HG02610 (cell line): Measurements from ENCODE around the gene SPDYE2.
A peak's percentile ranks its signal among the peaks of the same experiment; 100 is the strongest.
"Not testable (repeated sequence)": the region's sequence is repeated elsewhere in the genome, so short reads cannot be mapped to it uniquely, and the experiment has no call there.

Experiments
- ATAC-seq: cut with Tn5 transposase; IDR thresholded peaks from one replicate; pipeline ENCODE4 v1.9.1; 2021; ENCODE audit warnings: mild to moderate bottlenecking, moderate library complexity; ENCODE audit not compliant: unreplicated experiment

SPDYE2 gene

GRCh38 chr7:102535062-102535615 is 15.9 kb upstream of the SPDYE2 start:
- ATAC-seq = not testable (repeated sequence)

GRCh38 chr7:102540604-102541003 is 10.4 kb upstream of the SPDYE2 start:
- not testable (repeated sequence) for ATAC-seq

- ATAC-seq = not testable (repeated sequence)
Measured at GRCh38 chr7:102542083-102542482, 8.9 kb upstream of the SPDYE2 start.

GRCh38 chr7:102542771-102543170 is 8.3 kb upstream of the SPDYE2 start:
- ATAC-seq = not testable (repeated sequence)

GRCh38 chr7:102543596-102543995 is 7.4 kb upstream of the SPDYE2 start, which contains the start of gene UPK3BL2:
Gene UPK3BL2, minus strand, starts transcription at chr7:102543696. Its CDS starts 60 bp downstream, at chr7:102543636.
- not testable (repeated sequence) for ATAC-seq

- not testable (repeated sequence) for ATAC-seq
Measured at GRCh38 chr7:102544372-102544771, 6.7 kb upstream of the SPDYE2 start.

GRCh38 chr7:102545288-102545687 is 5.7 kb upstream of the SPDYE2 start:
- not testable (repeated sequence) for ATAC-seq

- peak; percentile 85 for ATAC-seq
Measured at GRCh38 chr7:102546353-102546752, 4.7 kb upstream of the SPDYE2 start.

GRCh38 chr7:102568620-102569019 is 17.6 kb downstream of the SPDYE2 start:
- not testable (repeated sequence) for ATAC-seq

- ATAC-seq = peak; percentile 93
Measured at GRCh38 chr7:102572261-102573239, 21.5 kb downstream of the SPDYE2 start, which contains the start of gene POLR2J3. Gene POLR2J3, minus strand, starts transcription at chr7:102572583. Its CDS starts 62 bp downstream, at chr7:102572521.

- not testable (repeated sequence) for ATAC-seq
Measured at GRCh38 chr7:102574607-102575006, 23.6 kb downstream of the SPDYE2 start.

- ATAC-seq = not testable (repeated sequence)
Measured at GRCh38 chr7:102576363-102576762, 25.3 kb downstream of the SPDYE2 start.

GRCh38 chr7:102577315-102578240 is 26.6 kb downstream of the SPDYE2 start:
- not testable (repeated sequence) for ATAC-seq

- not testable (repeated sequence) for ATAC-seq
Measured at GRCh38 chr7:102578486-102578885, 27.5 kb downstream of the SPDYE2 start.

- ATAC-seq = not testable (repeated sequence)
Measured at GRCh38 chr7:102581722-102582121, 30.7 kb downstream of the SPDYE2 start.

GRCh38 chr7:102583495-102583894 is 32.5 kb downstream of the SPDYE2 start:
- not testable (repeated sequence) for ATAC-seq

GRCh38 chr7:102589857-102590256 is 38.8 kb downstream of the SPDYE2 start:
- peak; percentile 41 for ATAC-seq

- ATAC-seq = peak; percentile 60
Measured at GRCh38 chr7:102592477-102593019, 41.5 kb downstream of the SPDYE2 start.

GRCh38 chr7:102593637-102594334 is 42.8 kb downstream of the SPDYE2 start:
- ATAC-seq = peak; percentile 54

- not testable (repeated sequence) for ATAC-seq
Measured at GRCh38 chr7:102596036-102596435, 45.0 kb downstream of the SPDYE2 start.
